HG02943 (cell line): ENCODE measurements around the gene FIBCD1.

ENCODE experiments used
- ATAC-seq: cut with Tn5 transposase; IDR thresholded peaks from one replicate; pipeline ENCODE4 v1.9.1; 2021; ENCODE audit warnings: mild to moderate bottlenecking, low read depth, moderate library complexity; ENCODE audit not compliant: unreplicated experiment

Gene FIBCD1

GRCh38 chr9:130897848-130898551 lies 41.0 kb downstream of the FIBCD1 start:
- ATAC-seq: no peak

DNA sequence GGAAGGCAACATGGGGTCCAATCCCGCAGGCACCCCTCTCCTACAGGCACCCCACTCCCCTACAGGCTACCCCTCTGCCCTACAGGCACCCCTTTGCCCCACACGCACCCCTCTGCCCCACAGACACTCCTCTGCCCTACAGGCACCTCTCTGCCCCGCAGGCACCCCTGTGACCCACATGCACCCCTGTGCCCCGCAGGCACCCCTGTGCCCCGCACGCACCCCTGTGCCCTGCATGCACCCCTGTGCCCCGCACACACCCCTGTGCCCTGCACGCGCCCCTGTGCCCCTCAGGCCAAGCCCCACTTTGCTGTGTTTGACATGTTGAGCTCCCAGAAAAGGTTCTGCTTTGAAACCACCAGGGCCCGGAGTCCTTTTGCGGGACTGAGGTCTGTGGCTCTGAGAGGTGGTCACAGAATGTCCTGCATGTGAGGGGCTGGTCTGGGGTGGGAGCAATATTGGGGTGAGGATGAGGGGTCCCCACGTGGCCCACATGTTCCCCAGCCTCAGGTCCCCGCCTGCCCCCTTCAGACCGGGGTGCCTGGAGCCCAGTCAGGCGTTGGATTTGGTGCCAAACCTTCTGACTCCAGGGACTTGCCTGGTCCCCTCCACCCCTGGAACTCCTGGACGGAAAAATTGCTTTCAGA lies 41.8 kb downstream of the FIBCD1 start:
- ATAC-seq: no peak

GRCh38 chr9:130896233-130897014 lies 42.6 kb downstream of the FIBCD1 start, which contains the start of gene QRFP:
QRFP (minus strand) TSS chr9:130896812; CDS start chr9:130893838, 2,974 bp downstream.
- ATAC-seq: no peak

GRCh38 chr9:130895481-130896232 lies 43.4 kb downstream of the FIBCD1 start:
- no peak for ATAC-seq

- ATAC-seq: no peak
Observed at GRCh38 chr9:130895038-130895437, 44.0 kb downstream of the FIBCD1 start.

- ATAC-seq: no peak
Observed at GRCh38 chr9:130894546-130894945, 44.5 kb downstream of the FIBCD1 start.

- no peak for ATAC-seq
Observed at GRCh38 chr9:130893341-130894101, 45.5 kb downstream of the FIBCD1 start.

DNA sequence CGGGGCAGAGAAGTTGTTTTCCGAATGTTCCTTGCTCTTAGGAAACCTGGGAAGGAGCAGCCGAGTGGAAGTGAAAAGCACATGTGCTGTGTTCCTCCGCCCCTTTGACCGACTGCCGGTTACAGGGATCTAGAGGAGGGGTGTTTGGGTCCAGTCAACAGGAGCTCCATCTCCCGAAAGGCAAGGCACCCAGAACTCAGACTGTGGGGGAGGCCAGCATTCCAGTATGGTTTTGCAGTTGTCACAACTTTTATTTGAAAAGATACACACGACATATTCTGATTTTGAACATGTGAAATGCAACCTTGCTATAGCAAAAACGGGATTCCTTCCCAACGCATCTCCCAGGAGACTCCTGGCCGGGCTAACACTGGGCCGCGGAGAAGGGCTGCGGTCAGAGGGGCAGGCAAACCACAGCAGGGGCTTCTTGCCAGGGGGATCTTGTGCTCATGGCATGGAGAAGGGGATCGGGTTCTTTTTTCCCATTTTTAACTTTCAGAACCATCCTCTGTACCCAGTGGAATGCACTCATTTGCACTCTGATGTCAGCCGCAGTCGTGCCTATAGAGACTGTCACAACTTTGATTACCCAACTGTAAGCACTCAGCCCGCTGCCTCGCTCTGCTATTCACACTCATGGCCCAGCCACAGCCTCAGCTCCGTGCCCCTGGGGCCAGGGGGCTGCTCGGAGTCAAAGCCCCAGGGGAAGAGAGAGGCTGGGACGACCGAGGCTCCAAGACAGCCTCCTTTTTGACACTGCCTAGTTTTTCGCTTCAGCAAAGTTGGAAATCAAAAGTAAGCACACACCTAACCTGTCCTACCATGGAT lies 46.4 kb downstream of the FIBCD1 start:
- ATAC-seq: no peak

- no peak for ATAC-seq
Observed at GRCh38 chr9:130891688-130892476, 47.2 kb downstream of the FIBCD1 start.

DNA sequence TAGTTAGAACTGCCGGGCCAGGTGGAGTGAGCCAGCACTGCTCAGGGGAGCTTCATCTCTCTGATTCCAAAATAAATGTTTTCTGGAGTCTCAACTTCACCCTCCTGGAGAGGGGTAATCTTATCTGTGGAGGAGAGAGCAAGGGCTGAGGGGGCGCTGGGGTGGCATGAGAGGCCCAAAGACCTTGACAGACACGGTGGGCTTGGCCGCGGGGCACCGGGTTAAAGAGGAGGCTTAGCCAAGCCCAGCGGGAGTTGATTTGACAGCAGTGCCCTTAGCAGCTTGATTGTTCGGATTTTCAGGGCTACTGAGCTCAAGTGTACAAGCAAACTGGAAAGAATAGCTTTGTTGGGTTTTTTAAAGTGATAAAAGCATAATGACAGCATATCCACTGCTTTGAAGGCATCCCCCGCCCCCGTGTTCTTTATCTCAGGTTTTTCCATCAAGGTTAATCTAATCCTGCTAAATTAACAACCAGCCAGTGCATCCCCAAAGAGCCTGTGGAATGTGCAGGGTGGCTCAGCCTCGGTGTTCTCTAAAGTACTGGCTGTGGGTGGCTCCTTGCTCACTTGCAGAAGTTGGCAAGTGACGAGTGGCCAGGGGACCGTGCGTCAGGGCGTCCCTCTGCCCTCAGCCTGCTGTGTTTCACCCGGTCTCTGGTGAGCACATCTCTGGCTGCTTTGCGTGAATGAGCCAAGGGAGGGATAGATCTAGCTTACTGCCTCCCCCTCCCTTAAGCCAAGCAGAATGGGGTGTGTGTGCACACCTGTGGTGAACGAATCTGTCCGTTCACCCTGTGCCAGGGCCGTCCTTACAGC lies 48.0 kb downstream of the FIBCD1 start:
- ATAC-seq: no peak

DNA sequence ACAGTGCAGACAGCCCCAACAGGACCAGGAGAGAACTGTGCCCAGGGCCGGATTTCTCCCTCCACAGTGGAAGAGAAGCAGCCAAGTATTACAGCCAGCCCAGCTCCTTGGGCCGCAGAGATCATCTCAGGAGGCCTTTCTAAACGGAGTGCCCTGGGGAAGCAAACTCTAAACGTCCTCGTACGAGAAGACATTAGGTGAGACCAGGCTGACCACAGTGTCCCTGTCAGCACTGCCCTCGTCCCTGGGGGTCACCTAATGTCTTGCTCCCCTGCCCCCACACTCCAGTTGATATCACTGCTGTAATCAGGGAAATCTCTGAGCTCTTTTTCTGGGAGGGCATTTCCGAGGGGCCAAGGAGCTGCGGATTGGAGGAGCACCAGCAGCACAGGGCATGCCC lies 48.9 kb downstream of the FIBCD1 start:
- ATAC-seq: no peak

- no peak for ATAC-seq
Observed at GRCh38 chr9:130888146-130888885, 50.7 kb downstream of the FIBCD1 start.

DNA sequence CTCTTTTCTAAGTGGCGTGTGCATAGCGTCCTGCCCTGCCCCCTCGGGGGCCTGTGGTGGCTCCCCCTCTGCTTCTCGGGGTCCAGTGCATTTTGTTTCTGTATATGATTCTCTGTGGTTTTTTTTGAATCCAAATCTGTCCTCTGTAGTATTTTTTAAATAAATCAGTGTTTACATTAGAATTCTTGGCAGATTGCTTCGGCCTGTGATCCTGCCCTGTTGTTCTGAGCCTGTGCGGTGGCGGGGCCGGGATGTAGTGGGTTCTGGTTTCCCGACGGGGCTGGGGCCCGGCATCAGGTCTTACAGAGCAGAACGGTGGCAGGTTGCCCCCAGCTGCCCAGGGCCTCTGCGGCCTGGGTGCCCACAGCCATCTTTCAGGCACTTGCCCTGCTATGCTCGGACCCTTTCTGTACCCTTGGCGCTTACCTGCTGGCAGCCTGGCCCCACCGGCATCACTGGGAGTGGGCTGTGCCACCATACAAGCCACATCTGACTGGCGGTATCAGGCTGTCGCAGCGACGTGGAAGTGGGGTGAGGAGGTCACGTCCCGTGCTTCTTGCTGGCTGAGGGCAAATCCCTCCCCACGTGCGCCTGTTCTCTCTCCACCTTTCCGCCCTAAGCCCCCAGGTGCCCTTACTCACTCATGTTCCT lies 51.4 kb downstream of the FIBCD1 start:
- no peak for ATAC-seq

GRCh38 chr9:130886981-130887380 lies 52.1 kb downstream of the FIBCD1 start:
- no peak for ATAC-seq

DNA sequence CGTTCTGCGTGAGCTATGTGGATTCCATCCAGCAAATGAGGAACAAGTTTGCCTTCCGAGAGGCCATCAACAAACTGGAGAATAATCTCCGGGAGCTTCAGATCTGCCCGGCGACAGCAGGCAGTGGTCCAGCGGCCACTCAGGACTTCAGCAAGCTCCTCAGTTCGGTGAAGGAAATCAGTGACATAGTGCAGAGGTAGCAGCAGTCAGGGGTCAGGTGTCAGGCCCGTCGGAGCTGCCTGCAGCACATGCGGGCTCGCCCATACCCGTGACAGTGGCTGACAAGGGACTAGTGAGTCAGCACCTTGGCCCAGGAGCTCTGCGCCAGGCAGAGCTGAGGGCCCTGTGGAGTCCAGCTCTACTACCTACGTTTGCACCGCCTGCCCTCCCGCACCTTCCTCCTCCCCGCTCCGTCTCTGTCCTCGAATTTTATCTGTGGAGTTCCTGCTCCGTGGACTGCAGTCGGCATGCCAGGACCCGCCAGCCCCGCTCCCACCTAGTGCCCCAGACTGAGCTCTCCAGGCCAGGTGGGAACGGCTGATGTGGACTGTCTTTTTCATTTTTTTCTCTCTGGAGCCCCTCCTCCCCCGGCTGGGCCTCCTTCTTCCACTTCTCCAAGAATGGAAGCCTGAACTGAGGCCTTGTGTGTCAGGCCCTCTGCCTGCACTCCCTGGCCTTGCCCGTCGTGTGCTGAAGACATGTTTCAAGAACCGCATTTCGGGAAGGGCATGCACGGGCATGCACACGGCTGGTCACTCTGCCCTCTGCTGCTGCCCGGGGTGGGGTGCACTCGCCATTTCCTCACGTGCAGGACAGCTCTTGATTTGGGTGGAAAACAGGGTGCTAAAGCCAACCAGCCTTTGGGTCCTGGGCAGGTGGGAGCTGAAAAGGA lies 53.3 kb downstream of the FIBCD1 start:
- no peak for ATAC-seq
